Jurkat, Clone E6-1 (cell line): Measurements from ENCODE around the gene UBAC1. TPM values are rescaled to one million over a fixed set of nuclear protein-coding genes. Genes with fewer than 3 reads are reported as not detected.
A peak's percentile ranks its signal among the peaks of the same experiment; 100 is the strongest.

Source experiments
- DNase-seq: peaks from one replicate; pipeline ENCODE4 v3.0.0-alpha.2; 2011; ENCODE audit warnings: low read depth, low spot score
- H3K4me3 ChIP-seq: 2 replicates; pipeline ENCODE4 v1.5.1; 2011; ENCODE audit warnings: mild to moderate bottlenecking, low read length, control low read depth, moderate library complexity
- polyA plus RNA-seq: library from polyadenylated mRNA; unstranded; fragments of >200 nt; gene quantifications from one replicate; pipeline ENCODE4 v1.2.1, GENCODE V29; 2012; ENCODE audit warnings: missing spikeins; ENCODE audit not compliant: insufficient read length, insufficient read depth

The UBAC1 gene
- polyA plus RNA-seq: 54.4 TPM

DNA sequence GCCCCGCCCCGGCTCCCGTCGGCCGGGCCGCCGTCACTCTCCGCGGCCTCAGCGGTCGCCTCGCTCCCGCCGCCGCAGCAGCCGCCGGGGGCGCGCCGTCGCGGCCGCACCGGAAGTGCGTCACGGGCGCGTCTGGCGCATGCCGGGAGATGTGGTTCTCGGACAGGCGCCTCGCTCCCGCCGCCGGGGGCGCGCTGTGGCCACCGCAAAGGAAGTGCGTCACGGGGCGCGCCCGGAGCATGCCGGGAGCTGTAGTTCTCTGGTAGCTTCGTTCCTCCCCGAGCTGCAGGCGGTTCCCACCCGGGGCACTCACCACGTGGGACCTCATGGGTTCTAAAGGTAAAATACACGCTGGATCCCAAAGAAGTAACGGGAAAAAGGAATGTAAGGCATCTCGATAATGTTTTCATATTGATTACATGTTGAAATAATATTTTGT is at the start of gene UBAC1:
Gene UBAC1, minus strand, starts transcription at position 97 of the 439 bp plus-strand sequence. CDS start 211 bp downstream, outside the sequence.
- H3K4me3 ChIP-seq: peak within 1 kb of the TSS; percentile 75
- DNase-seq: peak; percentile 93

GRCh38 chr9:136010615-136011361 is 49.6 kb upstream of the UBAC1 start:
- DNase-seq: no peak
- H3K4me3 ChIP-seq: no peak overlapping the region

DNA sequence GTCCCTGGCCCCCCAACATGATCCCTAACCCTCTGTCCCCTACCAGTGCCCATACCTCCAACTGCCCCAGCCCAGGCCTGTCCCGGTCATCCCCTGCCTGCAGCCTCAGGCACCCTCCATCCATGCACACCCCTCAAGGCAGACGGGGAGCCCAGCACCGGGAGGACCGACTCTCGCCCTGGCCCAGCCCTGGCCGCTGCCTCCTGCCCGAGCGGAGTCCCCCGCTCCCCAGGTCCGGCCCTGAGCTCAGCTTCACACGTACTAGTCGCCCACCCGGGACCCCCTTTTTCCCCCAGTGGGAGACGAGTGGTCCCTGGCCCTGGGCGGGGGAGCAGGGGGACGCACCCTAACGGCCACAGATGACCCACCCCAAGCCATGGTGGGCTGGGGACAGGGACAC is 49.0 kb upstream of the UBAC1 start:
- no peak for DNase-seq
- H3K4me3 ChIP-seq: no peak overlapping the region

DNA sequence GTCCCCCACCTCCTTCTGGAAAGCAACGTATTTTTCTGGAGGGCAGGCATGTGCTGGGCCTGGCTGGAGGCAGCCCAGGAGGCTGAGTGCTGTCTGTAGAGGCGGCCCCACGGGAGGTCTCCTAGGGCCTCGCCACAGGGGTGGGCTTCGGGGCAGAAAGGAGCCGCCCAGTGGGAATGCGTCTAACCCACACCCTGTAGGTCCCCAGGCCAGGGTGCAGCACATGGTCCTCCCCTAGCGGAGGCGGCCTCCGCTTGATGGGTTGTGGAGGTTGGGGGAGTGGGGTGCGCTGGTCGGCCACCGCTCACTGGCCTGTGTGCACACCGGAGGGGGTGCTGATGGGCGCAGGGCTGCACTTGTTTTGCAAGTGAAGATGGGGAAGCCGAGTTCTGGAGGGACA is 48.3 kb upstream of the UBAC1 start:
- H3K4me3 ChIP-seq: no peak overlapping the region
- DNase-seq: no peak

DNA sequence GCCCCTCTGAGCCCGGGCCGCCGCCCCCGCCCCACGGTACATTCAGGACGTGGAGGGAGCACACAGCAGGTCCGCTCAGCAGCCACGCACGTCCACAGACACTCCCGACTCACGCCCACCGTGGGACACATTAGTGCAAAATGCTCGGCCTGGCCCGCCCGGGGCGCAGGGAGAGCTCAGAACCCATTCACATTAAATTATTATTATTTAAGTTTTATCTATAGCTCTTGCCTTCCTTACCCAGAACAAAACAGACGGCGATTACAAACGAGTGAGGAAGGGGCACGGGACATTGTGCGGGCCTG is 47.5 kb upstream of the UBAC1 start:
- DNase-seq: no peak
- no peak overlapping the region for H3K4me3 ChIP-seq

DNA sequence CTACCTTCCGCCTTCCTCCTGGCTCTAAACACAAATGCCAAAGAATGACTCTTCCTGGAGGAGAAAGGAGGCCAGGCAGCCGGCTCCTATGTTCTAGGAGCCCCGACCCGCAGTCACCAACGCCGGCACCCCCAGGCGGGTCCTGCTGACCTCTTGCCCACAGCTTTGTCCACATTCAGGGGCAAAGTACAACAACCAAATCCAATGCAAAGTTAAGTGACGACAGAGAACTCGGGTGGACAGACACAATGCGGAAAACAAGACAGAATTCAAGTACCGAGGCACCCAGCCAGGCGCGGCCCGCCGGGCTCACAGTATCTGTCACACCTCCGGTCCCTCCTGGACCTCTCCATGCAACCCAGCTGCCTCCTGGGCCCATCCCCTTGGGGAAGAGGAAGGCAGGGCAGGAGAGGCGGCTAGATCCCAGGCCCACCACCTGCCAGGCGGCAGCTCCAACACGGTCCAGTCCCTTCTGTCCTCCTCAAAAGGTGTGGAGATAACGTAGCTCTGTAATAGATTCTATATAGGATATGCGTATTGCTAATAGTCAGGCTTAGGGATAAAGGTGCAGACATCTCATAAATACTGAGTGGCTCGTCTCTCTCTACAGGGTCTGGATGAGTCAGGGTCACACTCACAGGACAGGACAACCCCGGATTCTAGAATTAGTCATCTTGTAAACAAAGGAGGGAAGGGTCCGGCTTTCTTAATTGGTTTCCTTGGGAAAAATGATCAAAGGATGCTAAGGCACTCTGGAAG is 46.9 kb upstream of the UBAC1 start:
- DNase-seq: no peak

GRCh38 chr9:136007276-136007933 is 46.2 kb upstream of the UBAC1 start:
- DNase-seq: no peak
- no peak overlapping the region for H3K4me3 ChIP-seq

More for the DNA sequence above, 46.9 kb upstream of the UBAC1 start:
- no peak overlapping the region for H3K4me3 ChIP-seq

DNA sequence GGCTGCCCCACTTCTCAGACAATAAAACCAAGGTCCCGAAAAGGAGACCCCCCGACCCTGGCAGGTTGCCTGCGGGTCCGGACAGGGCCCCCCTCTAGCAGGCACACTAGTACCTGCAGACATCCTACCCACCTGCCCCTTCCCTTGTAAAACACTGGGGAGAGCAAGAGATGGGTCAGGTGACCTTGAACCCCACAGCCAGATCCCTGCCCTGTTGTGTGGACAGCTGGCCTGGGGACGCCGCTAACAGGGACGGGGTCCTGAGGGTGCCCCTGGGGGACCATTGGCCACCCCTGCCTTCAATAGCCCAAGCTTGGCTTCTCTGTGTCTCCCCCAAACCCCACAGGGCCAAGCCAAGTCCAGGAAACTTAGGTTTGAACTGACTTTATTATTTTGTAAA is 45.0 kb upstream of the UBAC1 start:
- no peak overlapping the region for H3K4me3 ChIP-seq
- no peak for DNase-seq

GRCh38 chr9:136004712-136005111 is 43.5 kb upstream of the UBAC1 start:
- no peak for DNase-seq
- H3K4me3 ChIP-seq: no peak overlapping the region

- DNase-seq: no peak
- H3K4me3 ChIP-seq: no peak overlapping the region
These were observed 43.0 kb upstream of the UBAC1 start for GRCh38 chr9:136004219-136004618.

DNA sequence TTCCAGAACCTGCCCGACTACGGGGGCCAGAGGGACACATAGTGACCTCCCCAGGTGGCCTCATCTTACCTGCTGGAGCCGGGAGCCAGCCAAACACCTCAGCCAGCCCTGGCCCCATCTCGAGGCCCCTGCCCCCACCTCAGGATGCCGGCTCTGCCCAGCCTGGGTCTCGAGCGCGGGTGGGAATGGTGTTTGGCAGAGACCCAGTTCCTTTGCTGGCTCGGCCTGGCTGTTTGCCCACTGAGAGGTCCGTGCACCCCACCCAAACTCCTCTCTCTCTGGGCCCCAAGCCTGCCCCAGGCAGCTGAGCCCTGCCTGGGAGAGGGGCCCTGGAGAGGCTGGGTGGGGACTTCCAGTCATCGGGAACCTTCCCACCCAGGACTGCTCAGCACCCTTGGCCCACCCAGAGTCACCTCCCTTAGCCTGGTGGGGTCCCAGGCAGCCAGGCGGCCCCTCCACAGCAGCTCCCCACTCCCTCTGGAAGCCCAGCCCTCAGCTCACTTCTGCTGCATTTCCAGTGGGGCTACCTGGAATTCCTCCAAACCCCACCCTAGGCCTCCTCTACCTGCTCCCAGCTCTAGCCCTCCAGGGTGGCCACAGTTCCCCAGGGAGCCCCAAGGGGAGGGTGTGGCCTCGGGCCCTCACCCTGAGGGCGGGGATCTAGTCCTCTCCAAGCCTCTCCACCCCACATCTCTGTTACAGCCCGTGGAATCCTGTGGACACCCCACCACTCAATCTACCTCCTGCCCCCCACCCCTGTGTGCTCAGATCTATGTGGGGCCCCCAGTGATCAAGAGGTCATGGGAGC is 42.4 kb upstream of the UBAC1 start:
- no peak overlapping the region for H3K4me3 ChIP-seq

GRCh38 chr9:136002881-136003280 is 41.7 kb upstream of the UBAC1 start:
- H3K4me3 ChIP-seq: no peak overlapping the region
- DNase-seq: no peak

More for the DNA sequence above, 42.4 kb upstream of the UBAC1 start:
- DNase-seq: no peak

DNA sequence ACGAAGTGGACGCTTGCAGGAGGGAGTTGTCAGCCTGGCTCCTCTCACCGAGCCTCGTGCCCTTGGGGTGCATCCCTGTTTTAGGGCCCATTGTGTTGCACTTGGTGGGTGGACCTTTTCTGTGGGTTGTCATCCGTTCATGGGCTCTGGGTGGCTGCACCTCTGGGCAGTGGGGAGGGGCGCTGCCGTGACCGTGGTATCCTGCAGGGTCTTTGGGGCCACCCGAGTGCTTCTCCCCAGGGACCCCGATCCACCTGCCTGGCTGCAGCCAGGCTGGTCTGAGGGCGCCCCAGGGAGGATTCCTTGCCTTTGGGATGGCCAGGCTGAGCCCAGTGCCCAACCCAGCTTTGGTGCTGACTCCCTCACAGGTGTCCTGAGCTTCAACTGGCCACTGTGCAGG is 41.0 kb upstream of the UBAC1 start:
- no peak overlapping the region for H3K4me3 ChIP-seq
- DNase-seq: no peak

DNA sequence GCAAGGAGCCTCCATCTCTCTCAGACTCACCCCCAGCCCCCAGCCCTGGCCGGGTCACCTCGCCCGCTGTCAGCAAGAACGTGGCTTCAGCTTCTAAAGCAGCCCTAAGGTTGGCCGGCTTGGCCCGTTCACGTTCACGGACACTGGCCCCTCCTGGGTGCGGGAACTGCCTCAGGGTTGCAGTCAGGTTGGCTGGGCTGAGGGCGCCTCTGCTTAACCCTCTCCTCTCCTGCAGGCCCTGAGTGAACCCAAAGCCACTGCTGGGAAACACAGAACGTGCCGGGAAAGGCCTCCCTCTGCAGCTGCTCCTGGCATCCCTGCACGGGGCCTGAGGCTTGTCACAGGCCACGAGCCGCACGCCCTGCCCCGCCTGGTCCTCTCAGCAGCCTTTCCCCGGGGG is 40.1 kb upstream of the UBAC1 start:
- no peak for DNase-seq
- H3K4me3 ChIP-seq: no peak overlapping the region

GRCh38 chr9:135998410-135999071 is 37.4 kb upstream of the UBAC1 start:
- DNase-seq: no peak
- no peak overlapping the region for H3K4me3 ChIP-seq

- H3K4me3 ChIP-seq: no peak overlapping the region
- no peak for DNase-seq
These were observed 36.8 kb upstream of the UBAC1 start for GRCh38 chr9:135998016-135998380.

DNA sequence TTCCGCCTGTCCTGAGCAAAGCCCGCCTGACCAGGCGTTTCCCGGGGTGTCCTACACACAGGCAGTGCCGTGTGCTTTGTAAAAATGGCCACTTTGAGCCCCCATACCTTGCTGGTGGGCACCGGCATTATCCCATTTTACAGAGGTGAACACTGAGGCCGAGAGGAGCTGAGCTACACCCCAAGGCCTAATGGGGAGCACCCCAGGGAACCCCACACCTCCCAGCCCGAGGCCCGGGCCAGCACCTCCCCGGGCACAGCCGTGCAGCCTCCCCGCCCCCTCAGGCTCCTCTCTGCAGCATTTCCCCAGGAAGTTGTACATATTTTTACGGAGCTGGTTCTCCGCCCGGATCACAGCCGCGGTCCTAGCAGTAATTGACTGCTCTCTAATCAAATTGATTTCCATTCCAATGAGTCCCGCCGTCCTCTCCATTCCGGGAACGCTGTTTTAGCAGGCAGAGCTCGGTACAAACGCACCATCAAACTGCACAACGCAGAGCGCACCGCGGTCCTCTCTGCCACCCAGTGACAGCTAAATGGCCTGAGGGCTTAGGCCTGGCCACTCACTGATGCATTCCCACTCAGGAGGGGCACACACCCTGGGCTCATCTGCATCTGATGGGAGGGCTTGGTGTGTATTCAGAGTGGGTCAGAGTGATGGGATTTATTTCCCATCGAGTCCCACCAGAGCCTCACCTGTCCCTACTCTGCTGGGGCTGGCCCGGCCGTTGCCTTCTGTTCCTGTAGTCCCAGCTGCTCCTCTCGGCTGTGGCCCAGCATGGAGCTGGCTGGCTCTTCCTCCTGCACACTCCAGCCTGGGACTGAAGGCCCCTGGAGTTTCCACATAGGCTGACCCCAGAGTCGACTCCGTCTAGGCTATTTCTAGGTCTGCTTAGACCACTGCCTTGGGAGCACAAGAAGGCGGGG is 36.2 kb upstream of the UBAC1 start:
- no peak for DNase-seq
- no peak overlapping the region for H3K4me3 ChIP-seq

- no peak for DNase-seq
- H3K4me3 ChIP-seq: no peak overlapping the region
These were observed 34.6 kb upstream of the UBAC1 start for GRCh38 chr9:135995816-135996215.
